Neural cell (in vitro differentiated cells): ENCODE data around the gene DNER. TPM values are rescaled to one million over a fixed set of nuclear protein-coding genes. Genes with fewer than 3 reads are reported as not detected.

ENCODE experiments used
- H2AFZ ChIP-seq: fragments of 200-600, 300-800 bp; sonication (generic), shearing (Covaris generic); 2 replicates; pipeline ENCODE4 v1.6.0; 2014; ENCODE audit warnings: low read depth, mild to moderate bottlenecking, antibody characterized with exemption, low read length, moderate library complexity
- H3F3A ChIP-seq: fragments of 200-600 bp; shearing (Covaris generic); 2 replicates; pipeline ENCODE4 v1.6.1; 2016; ENCODE audit warnings: mild to moderate bottlenecking, moderate library complexity, mixed read lengths, antibody characterized with exemption, low read length; ENCODE audit not compliant: insufficient read depth, poor library complexity, severe bottlenecking
- H3K27ac ChIP-seq: fragments of 200-600, 300-800 bp; sonication (generic), shearing (Covaris generic); 2 replicates; pipeline ENCODE4 v1.5.1; 2014; ENCODE audit warnings: mild to moderate bottlenecking, low read length, moderate library complexity
- H3K27me3 ChIP-seq: fragments of 300-800, 200-600 bp; sonication (generic), shearing (Covaris generic); 2 replicates; pipeline ENCODE4 v1.6.0; 2014; ENCODE audit warnings: mild to moderate bottlenecking, low read depth, low read length, moderate library complexity; ENCODE audit not compliant: insufficient read depth
- H3K36me3 ChIP-seq: fragments of 300-800, 200-600 bp; sonication (generic), shearing (Covaris generic); 2 replicates; pipeline ENCODE4 v1.5.1; 2014; ENCODE audit warnings: mild to moderate bottlenecking, antibody characterized with exemption, low read length, moderate library complexity; ENCODE audit not compliant: insufficient read depth
- H3K4me2 ChIP-seq: fragments of 300-800, 200-600 bp; sonication (generic), shearing (Covaris generic); 2 replicates; pipeline ENCODE4 v1.6.0; 2014; ENCODE audit warnings: mild to moderate bottlenecking, low read length
- H3K4me3 ChIP-seq: fragments of 300-800, 200-600 bp; sonication (generic), shearing (Covaris generic); 2 replicates; pipeline ENCODE4 v1.5.1; 2014; ENCODE audit warnings: mild to moderate bottlenecking, low read length, moderate library complexity
- H3K79me2 ChIP-seq: fragments of 200-600 bp; shearing (Covaris generic); replicated peaks from 2 replicates; pipeline ENCODE4 v1.6.0; 2014; ENCODE audit warnings: mild to moderate bottlenecking, low read length, moderate library complexity; ENCODE audit not compliant: insufficient read depth
- H3K9ac ChIP-seq: fragments of 300-800, 200-600 bp; sonication (generic), shearing (Covaris generic); 2 replicates; pipeline ENCODE4 v1.6.1; 2016; ENCODE audit warnings: mild to moderate bottlenecking, low read length, mixed read lengths
- H3K9me2 ChIP-seq: fragments of 200-600 bp; shearing (Covaris generic); 2 replicates; pipeline ENCODE4 v1.6.1; 2016; ENCODE audit warnings: mild to moderate bottlenecking, low read length, mixed read lengths; ENCODE audit not compliant: insufficient read depth
- H3K9me3 ChIP-seq: fragments of 200-600, 300-800 bp; sonication (generic), shearing (Covaris generic); 2 replicates; pipeline ENCODE4 v1.6.1; 2016; ENCODE audit warnings: mild to moderate bottlenecking, mixed run types, low read length, moderate library complexity, mixed read lengths
- H4K20me1 ChIP-seq: fragments of 200-600 bp; shearing (Covaris generic); 2 replicates; pipeline ENCODE4 v1.6.1; 2016; ENCODE audit warnings: mild to moderate bottlenecking, mixed run types; ENCODE audit not compliant: insufficient read depth
- EP300 ChIP-seq: fragments of 450-650 bp; conservative IDR thresholded peaks from 2 replicates; pipeline ENCODE4 v1.6.1; 2014; ENCODE audit warnings: antibody characterized with exemption, mild to moderate bottlenecking, moderate library complexity; ENCODE audit not compliant: poor library complexity, severe bottlenecking
- EZH2 ChIP-seq: fragments of 200-600, 300-800 bp; shearing (Covaris generic), sonication (generic); IDR thresholded peaks from 2 replicates; pipeline ENCODE4 v1.6.1; 2014; ENCODE audit warnings: antibody characterized with exemption, low read length, borderline replicate concordance, mild to moderate bottlenecking; ENCODE audit not compliant: insufficient read depth, poor library complexity, severe bottlenecking
- MXI1 ChIP-seq: fragments of 450-650 bp; conservative IDR thresholded peaks from 2 replicates; pipeline ENCODE4 v1.6.1; 2014; ENCODE audit warnings: antibody characterized with exemption, mild to moderate bottlenecking; ENCODE audit not compliant: poor library complexity, severe bottlenecking
- POLR2AphosphoS5 ChIP-seq: IDR thresholded peaks from 2 replicates; pipeline ENCODE4 v1.6.1; 2012
- RAD21 ChIP-seq: fragments of 450-650 bp; conservative IDR thresholded peaks from 2 replicates; pipeline ENCODE4 v1.6.1; 2014; ENCODE audit warnings: antibody characterized with exemption, mild to moderate bottlenecking, moderate library complexity
- SMC3 ChIP-seq: fragments of 450-650 bp; conservative IDR thresholded peaks from 2 replicates; pipeline ENCODE4 v1.6.1; 2014; ENCODE audit warnings: antibody characterized with exemption, mild to moderate bottlenecking, moderate library complexity; ENCODE audit not compliant: poor library complexity
- TAF1 ChIP-seq: IDR thresholded peaks from 2 replicates; pipeline ENCODE4 v1.6.1; 2012; ENCODE audit warnings: low read depth
- polyA plus RNA-seq: library from polyadenylated mRNA; depleted of rRNA; stranded (reverse); fragments of >200 nt; gene quantifications from 2 replicates; pipeline ENCODE4 v1.2.3, GENCODE V29; 2014
- TF ChIP-seq, protein P1 (sequence below): IDR thresholded peaks from 2 replicates; pipeline ENCODE4 v1.6.1; 2012; ENCODE audit warnings: borderline replicate concordance
- TF ChIP-seq, protein P2 (sequence below): fragments of 450-650 bp; IDR thresholded peaks from 2 replicates; pipeline ENCODE4 v1.5.1; 2014; ENCODE audit warnings: antibody characterized with exemption, mild to moderate bottlenecking, moderate library complexity; ENCODE audit not compliant: poor library complexity, severe bottlenecking

Gene DNER
- polyA plus RNA-seq, 1 donor from 2014 or later, result 310 TPM

DNA sequence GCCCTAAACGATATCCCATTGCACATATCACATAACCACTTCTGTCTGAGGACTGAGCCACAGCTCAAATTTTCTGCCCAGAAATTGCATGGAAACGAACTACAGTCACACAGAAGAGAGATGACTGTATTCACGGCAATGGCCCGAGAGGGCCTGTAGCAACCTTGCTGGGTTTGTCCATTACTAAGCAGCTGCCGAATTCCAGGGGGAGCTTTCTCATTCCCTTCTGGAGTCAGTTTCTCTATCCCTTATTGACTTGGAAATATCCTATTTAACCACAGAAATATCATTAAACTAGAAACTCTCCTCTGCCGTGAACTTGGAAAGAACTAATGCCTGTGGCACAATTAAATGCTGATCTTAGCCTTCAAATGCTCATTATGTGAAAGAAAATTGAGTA lies 183.9 kb downstream of the DNER start:
- no peak overlapping the region for H2AFZ ChIP-seq
- no peaks in the 10 kb centered on the region for H3K79me2 ChIP-seq
- TF ChIP-seq RAD21 (no peak), MXI1 (no peak), TAF1 (no peak), POLR2AphosphoS5 (no peak), EP300 (no peak), SMC3 (no peak), EZH2 (no peak)
- TF ChIP-seq, protein P1, sequence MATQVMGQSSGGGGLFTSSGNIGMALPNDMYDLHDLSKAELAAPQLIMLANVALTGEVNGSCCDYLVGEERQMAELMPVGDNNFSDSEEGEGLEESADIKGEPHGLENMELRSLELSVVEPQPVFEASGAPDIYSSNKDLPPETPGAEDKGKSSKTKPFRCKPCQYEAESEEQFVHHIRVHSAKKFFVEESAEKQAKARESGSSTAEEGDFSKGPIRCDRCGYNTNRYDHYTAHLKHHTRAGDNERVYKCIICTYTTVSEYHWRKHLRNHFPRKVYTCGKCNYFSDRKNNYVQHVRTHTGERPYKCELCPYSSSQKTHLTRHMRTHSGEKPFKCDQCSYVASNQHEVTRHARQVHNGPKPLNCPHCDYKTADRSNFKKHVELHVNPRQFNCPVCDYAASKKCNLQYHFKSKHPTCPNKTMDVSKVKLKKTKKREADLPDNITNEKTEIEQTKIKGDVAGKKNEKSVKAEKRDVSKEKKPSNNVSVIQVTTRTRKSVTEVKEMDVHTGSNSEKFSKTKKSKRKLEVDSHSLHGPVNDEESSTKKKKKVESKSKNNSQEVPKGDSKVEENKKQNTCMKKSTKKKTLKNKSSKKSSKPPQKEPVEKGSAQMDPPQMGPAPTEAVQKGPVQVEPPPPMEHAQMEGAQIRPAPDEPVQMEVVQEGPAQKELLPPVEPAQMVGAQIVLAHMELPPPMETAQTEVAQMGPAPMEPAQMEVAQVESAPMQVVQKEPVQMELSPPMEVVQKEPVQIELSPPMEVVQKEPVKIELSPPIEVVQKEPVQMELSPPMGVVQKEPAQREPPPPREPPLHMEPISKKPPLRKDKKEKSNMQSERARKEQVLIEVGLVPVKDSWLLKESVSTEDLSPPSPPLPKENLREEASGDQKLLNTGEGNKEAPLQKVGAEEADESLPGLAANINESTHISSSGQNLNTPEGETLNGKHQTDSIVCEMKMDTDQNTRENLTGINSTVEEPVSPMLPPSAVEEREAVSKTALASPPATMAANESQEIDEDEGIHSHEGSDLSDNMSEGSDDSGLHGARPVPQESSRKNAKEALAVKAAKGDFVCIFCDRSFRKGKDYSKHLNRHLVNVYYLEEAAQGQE, result no peak
- TF ChIP-seq, protein P2, sequence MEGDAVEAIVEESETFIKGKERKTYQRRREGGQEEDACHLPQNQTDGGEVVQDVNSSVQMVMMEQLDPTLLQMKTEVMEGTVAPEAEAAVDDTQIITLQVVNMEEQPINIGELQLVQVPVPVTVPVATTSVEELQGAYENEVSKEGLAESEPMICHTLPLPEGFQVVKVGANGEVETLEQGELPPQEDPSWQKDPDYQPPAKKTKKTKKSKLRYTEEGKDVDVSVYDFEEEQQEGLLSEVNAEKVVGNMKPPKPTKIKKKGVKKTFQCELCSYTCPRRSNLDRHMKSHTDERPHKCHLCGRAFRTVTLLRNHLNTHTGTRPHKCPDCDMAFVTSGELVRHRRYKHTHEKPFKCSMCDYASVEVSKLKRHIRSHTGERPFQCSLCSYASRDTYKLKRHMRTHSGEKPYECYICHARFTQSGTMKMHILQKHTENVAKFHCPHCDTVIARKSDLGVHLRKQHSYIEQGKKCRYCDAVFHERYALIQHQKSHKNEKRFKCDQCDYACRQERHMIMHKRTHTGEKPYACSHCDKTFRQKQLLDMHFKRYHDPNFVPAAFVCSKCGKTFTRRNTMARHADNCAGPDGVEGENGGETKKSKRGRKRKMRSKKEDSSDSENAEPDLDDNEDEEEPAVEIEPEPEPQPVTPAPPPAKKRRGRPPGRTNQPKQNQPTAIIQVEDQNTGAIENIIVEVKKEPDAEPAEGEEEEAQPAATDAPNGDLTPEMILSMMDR, result no peak
- no peak overlapping the region for H3K27ac ChIP-seq
- H3K9me2 ChIP-seq, result no peaks in the 10 kb centered on the region
- no peaks in the 10 kb centered on the region for H4K20me1 ChIP-seq
- no peaks in the 10 kb centered on the region for H3K36me3 ChIP-seq
- H3K4me2 ChIP-seq, result no peak overlapping the region
- H3K9me3 ChIP-seq, result no peaks in the 10 kb centered on the region
- no peaks in the 10 kb centered on the region for H3K27me3 ChIP-seq
- no peak overlapping the region for H3K4me3 ChIP-seq
- H3K9ac ChIP-seq, result no peak overlapping the region
- no peaks in the 10 kb centered on the region for H3F3A ChIP-seq

DNA sequence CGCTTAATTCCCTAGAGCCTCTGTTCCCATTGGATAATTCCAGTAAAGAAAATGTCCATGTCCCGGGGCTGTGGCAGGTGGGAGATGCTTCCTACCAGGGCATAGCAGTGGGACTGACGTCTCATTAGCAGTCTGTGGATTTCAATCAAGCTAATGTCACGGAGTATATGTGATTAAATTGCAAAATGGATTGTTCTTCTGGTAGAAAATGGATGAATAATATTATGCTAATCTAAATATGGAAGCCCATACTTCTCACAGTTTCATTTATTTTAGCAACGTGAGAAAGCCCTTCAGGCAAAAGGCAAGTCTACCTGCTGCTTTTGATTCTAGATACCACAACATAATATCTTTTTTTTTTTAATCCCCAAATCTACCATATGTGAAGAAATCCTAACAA lies 185.5 kb downstream of the DNER start:
- no peaks in the 10 kb centered on the region for H4K20me1 ChIP-seq
- H3K27ac ChIP-seq, result no peak overlapping the region
- no peaks in the 10 kb centered on the region for H3K27me3 ChIP-seq

More for the DNA sequence above, 185.5 kb downstream of the DNER start:
- Histone ChIP-seq H3K9me2 (no peaks in the 10 kb centered on the region), H3K9ac (no peak overlapping the region), H3K9me3 (no peaks in the 10 kb centered on the region), H3K4me2 (no peak overlapping the region), H3K79me2 (no peaks in the 10 kb centered on the region), H3K4me3 (no peak overlapping the region), H3F3A (no peaks in the 10 kb centered on the region), H3K36me3 (no peaks in the 10 kb centered on the region), H2AFZ (no peak overlapping the region)
- TF ChIP-seq TAF1 (no peak), EP300 (no peak), POLR2AphosphoS5 (no peak), EZH2 (no peak), SMC3 (no peak), RAD21 (no peak), MXI1 (no peak)
- TF ChIP-seq, protein P2, result no peak
- TF ChIP-seq, protein P1, result no peak
